Activated CD4-positive, alpha-beta T cell treated with anti-CD3 and anti-CD28 coated beads, Interleukin-2, amount 50 U/mL, for 24 hours (primary cell): ENCODE results near the gene GSK3A.
"Not testable (repeated sequence)": the region's sequence is repeated elsewhere in the genome, so short reads cannot be mapped to it uniquely, and the experiment has no call there.

Source experiments
- DNase-seq, 2 donors: peaks; one replicate each; pipeline ENCODE4 v3.0.0-alpha.2; 2020; ENCODE audit warnings: low read depth in 1 of 2, low spot score in 1 of 2

GSK3A gene

DNA sequence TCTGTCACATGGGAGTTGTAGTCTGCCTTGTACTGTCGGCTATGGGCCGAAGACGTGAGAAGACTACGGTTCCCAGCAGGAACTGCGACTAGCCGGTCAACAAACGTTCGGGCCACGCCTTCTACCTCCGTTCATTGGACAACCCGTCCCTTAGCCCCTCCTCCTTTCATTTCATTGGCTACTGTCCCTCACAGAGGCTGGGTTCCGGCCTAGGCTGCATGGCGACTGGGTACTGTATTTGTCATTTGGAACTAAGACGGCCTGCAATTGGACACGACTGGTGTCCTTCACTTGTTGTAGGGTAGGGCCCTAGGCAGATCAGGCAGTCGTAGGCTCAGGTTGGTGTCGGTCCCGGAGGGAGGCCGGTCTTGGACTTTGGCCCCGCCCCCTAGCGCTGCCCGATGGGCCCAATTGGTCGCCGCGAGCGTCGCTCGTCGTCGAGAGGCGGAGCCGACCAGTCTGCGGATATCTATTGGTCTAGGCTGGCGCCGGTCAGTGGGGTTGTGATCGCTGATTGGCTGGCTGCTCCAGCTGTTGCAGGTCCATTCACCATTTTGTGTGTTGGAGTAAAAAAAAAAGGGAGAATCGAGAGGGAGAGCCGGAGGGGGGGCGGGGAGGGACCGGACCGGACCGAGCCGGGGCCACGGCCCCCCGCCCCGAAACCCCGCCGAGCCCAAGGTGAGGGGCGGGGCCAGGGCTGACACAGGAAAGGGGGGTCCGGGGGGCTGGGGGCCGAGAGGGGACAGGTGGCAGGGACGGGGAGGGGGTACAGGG is 26.5 kb upstream of the GSK3A start, which contains the start of gene CIC:
Gene CIC (plus strand): TSS at position 549 of the 774 bp plus-strand sequence. CDS start 2,532 bp downstream, outside the sequence.
- peak; percentile 96 to 99 for DNase-seq

DNA sequence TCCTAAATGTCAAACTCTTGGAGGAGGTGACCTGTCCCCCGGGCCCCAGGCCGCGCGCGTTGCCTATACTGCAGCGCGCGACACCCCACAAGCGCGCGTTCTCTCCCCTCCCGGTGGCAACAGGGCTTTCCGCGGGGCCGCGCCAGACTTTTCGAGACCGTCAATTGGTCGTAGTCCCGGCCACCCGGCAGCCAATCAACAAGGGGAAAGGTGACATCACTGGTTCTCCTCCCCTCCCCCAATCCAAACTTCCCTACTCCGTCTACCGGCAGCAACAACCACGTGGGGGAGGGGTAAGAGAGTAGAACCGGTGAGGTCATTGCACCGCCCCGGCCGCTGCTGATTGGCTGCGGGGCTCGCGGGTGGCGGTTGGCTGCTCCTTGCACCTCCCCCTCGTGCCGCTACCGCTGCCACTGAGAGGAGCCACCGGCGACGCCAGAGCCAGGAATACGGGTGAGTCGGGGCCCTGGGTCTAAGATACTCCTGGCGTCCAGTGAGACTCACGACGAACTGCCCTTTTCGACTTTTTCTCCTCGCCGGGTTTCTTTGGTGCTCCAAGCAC is 25.8 kb upstream of the GSK3A start:
- DNase-seq, result peak in 1 of 2 donors; percentile 100

DNA sequence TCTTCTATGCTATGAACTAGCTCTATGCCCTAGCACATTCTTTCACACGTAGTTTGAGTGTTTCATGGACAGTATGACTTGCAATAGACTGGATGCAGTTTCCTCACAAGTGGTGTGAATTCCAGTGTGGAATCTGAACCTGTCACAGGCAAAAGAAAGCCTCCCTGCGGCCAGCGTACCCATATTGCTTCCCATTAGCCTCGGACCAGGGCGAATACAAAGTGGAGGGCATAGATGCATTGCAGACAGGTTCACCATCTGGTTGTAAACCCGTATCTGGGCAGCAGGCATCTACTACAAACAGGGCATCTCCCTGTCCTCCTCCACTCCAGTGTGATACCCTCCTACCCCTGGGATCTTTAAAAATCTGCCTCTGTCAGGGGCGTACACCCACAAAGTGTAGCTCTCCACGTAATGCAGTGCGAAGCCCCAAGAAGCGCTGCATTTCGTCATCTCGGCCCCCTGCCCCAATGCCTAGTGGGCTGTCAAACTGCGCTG is 25.3 kb upstream of the GSK3A start:
- no peak for DNase-seq

DNA sequence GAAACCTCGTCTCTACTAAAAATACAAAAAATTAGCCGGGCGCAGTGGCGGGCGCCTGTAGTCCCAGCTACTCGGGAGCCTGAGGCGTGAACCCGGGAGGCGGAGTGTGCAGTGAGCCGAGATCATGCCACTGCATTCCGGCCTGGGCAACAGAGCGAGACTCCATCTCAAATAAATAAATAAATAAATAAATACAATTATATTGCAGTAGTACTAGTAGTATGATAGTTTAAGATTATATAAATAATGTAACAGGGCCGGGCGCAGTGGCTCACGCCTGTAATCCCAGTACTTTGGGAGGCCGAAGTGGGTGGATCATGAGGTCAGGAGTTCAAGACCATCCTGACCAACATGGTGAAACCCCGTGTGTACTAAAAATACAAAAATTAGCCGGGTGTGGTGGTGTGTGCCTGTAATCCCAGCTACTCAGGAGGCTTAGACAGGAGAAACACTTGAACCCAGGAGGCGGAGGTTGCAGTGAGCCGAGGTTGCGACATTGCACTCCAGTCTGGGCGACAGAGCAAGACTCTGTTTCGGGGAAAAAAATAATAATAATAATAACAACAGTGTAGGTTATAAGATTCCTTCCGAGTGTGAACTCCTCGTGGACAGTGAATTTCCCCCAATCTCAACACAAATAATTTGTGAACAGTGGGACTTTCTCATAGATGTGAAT is 24.7 kb upstream of the GSK3A start:
- not testable (repeated sequence) for DNase-seq

DNA sequence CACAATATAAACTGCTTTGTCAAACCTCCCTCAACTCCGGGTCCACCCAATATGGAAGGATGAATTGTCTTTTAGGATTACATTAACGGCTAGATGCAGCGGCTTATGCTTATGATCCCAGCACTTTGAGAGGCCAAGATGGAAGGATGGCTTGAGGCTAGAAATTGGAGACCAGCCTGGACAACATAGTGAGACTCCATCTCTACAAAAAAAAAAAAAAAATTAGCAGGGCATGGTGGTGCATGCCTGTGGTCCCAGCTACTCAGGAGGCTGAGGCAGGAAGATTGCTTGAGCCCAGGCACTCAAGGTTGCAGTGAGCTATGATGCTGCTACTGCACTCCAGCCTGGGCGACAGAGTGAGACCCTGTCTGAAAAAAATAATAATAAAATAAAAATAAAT is 23.7 kb upstream of the GSK3A start:
- not testable (repeated sequence) for DNase-seq

DNA sequence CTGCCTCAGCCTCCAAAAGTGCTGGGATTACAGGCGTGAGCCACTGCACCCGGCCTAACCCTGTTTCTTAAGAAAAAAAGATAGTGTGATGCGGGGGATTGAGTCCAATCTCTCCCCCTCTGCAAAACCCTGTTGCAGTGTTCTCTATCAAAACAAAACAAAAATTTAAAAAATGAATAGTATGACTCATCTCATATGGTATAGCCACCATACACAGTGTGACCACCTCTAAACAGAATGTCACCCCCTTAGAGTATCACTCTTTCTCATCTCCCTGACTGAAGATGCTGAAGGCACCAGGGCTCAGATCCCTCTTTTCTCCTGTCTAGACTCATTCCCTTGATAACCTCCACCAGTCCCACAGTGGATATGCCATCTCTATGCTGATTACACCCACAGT is 19.4 kb upstream of the GSK3A start:
- no peak for DNase-seq

DNA sequence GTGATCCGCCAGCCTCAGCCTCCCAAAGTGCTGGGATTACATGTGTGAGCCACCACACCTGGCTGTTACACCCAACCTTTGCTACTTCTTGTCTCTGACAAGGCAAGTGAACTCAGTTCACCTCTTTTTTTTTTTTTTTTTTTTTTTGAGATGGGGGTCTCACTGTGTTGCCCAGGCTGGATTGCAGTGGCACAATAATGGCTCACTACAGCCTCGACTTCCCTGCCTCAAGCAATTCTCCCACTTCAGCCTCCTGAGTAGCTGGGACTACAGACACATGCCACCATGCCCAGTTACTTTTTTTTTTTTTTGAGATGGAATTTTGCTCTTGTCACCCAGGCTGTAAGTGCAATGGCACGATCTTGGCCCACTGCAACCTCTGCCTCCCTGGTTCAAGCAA is 15.4 kb upstream of the GSK3A start:
- not testable (repeated sequence) for DNase-seq

DNA sequence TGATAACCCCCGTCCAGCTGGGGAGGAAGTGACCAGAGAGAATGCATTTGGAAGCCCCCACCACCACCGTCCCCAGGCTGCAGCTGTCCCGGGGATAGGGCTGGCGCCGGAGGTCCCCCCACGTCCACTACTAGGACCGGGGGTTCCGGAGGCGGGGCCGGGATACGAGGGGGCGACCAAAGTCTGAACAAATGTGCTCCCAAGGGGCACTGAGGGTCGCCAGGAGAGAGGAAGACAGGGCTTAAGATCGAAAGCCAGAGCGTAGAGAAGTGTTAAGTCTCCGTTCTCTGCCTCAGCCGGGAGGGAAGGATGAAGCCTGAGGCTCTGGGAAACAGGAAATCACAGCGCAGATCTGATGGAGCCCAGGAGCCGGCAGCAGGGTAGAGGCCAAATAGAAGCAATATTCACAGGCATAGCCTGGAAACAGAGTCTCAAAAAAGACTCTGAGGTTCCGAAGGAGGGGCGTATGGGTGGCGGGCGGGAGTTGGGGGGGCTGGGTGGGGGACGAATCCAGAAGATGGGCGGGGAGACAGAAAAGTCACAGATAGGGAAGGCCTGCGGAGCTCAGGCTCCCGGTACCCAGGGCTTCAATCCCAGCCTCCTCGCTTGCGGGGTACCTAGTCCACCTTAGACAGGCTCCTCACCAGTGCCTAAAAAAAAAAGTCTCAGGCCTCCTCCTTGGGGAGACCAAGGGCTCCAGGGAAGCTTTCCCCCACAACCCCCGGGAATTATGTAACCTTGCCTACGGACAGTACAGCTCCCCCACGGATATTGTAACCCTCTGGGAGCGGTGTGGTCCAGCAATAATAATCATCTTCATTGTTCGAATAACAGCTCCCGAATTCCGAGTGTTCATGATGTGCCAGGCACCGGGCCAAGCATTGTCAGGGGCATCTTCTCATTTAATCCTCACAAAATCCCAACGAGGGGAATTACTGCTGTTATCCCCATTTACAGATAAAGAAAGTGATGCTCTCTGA is 13.7 kb upstream of the GSK3A start:
- no peak for DNase-seq

DNA sequence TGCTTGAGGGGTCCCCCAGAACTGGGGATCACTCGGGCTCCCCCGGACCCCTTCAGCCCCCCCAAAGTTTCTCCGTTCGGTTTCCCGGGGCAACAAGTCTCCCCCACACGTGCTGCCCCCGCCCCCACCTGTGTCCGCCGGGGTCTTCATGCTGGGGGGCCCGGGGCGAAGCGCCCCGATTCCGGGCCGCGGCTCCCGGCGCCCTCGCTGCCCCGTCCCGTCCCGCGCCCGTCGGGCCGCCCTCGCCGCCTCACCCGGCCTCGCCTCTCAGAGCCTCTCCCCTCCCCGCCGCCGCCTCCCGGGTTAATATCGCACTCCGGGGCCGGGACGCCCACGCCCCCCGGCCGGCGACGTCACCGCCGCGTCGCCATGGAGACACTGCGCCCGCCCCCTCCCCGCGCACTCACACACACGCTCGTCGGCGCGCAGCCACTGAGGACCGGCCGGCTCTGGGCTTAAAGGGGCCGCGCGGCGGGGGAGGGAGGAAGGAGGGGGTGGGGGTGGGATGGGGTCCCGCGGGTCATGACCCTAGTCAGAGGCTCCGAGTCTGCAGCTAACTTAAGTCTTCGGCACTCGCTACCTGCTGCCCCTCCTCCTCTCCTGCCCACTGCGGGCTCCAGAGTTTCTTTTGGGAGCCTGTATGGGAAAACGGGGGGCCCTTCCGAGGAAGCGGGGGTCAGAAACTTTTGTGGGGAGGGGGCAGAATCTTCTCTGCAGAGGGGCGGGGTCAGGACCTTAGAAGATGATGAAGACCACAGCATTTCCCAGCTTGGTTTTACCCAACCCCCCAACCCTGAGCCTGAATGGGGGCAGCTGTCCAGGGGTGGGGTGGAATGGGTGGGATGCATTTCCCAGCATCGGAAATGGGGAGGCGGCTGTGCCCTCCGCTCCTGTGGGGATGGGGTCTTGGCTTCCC is 12.7 kb upstream of the GSK3A start, which contains the start of gene ERF:
Gene ERF (minus strand): TSS at position 279 of the 916 bp plus-strand sequence. CDS start 129 bp downstream, at position 150.
- DNase-seq, result peak; percentile 86 to 95

DNA sequence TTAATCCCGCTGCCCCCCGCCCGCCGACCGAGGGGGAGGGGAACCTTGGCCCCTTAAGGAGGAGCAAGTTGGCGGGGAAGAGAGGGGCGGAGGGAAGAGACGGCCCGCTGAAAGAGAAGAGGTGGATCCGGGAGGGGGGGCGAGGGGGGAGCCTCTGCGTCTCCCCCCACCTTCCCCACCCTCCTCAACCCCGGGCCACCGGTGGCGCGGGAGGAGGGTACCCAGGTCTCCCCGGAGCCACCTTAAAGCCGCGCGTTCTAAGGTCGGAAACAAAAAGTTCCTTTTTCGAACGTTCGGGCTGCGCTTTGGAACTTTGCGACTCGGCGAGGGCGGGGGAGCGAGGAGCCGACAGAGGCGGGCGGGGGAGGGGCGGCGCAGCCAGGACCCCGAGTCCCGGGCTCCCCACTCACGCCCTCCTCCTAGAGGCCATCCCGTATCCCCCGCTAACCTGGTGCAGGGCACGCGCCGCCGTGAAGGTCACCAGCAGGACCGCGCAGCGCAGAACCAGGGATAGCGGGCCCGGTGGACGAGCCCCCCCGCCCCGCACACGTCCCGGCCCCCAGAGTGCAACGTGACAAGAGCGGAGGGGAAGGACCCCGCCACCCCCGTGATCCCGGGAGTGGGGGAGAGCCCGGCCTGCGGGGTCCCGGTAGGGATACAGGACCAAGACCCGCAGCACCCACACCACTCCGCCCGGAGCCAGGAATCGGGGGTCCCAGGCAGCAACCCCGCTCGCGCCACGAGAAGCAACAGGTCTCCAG is 11.9 kb upstream of the GSK3A start:
- DNase-seq, result peak; percentile 52 to 71

DNA sequence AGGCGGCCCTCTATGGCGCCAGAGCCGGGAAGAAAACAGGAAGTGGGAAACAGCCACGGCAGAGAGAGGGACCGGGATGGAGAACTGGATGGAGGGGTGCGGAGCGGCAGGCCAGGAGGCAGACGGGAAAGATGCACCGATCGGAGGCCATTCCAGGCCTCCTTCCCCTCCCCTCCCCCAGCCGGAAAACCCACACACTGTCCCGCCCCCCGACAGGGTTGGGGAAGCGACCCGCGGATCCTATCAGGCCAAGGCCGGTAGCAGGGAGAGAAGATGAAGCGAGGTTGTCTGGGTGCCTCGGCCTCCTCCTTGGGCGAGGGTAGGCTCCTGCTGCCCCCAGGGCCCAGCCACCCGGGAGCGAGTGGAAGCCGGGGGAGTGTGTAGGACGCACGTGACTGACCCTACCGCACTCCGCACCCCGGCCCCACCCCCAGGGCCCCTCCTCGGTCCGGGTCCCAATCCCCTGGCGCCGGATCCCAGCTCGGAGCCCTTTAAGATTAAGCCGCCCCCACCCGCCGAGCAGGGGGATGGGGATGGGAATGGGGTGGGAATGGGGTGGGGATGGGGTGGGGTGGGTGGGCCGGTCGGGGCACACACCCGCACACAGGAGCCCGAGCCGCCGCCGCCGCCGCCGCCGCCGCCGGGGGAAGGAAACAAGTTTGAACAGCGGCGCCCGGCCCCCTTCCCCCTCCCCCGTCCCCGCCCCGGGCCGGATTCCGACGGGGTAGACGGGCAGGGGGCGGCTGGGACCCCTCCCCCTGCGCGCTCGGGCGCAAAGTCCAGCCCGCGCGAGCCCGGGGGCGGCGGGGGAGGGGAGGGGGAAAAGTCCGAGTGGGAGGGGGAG is 11.1 kb upstream of the GSK3A start:
- no peak for DNase-seq

DNA sequence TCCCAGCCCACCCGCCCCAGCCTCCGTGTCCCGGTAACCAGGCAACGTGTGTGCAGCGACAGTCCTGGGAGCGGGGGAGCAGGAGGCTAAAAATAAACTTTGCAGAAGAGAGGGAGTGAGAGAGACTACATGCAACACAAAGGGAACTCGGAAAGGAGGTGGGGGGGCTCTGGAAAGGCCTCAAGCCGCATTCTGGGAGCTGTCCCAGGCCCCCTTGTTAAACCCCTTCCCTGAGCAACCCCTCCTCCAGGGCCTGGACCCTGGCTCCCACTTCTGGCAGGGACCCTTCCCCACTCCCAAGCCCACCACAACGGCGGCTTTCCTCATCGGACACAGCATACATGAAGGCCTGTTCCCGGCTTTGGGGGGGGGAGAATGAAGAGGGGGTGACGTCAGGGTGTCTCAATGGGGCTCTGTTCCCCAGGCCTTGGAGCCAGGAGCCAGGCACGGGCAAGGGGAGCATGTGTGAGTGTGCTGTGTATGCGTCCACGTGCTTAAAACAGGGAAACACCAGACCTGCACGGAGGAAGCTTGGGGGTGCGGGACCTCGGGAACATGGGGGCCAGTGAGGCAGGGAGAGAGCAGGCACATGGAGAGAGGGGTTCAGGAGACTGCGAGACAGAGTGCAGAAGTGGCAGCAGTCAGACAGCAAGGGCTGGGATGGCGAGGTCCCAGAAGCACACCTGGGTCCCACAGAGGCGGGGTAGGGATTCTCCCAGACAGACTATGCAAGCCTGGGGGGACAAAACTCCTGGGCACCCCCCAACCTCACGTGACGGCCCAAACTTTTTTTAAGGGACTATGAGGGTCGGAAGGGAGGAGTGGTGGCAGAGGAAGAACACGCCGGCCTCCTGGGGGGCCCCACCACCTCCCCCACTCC is 10.2 kb upstream of the GSK3A start:
- DNase-seq, result no peak

DNA sequence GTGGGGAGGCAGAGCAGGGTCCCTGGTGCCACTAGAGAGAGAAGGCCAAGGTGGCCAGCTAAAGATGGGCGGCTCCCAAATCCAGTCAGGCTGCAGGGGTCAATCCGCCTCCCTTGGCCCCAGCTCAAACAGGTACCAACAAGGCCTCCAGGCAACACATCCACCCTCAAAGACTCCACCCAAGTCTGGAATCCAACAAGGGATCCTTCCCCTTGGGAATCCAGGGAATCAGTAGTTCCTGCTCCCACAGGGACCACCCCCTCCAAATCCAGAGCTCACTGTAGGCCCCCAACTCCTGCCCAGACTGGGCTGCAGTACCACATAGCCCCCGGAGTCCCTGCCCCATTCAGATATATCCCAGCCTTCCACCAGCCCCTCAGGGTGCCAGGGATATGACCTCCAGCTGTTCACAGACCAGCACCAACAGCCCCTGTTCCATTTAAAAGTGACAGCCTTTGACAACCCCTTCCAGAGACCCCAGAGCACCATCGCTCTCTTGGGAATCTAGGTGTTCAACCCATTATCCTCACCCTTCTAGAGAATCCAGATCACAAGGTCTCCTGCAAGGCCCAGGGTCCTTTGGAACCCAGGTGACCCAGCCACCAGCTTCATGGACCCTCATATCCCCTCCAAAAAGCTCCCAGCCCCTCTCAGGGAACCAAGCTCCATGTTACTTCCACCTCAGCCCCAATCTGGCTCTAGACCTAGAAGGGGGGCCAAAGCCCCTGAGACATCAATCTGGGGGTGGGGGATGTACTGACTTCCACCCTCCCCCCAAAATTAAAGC is 9.4 kb upstream of the GSK3A start:
- no peak for DNase-seq

DNA sequence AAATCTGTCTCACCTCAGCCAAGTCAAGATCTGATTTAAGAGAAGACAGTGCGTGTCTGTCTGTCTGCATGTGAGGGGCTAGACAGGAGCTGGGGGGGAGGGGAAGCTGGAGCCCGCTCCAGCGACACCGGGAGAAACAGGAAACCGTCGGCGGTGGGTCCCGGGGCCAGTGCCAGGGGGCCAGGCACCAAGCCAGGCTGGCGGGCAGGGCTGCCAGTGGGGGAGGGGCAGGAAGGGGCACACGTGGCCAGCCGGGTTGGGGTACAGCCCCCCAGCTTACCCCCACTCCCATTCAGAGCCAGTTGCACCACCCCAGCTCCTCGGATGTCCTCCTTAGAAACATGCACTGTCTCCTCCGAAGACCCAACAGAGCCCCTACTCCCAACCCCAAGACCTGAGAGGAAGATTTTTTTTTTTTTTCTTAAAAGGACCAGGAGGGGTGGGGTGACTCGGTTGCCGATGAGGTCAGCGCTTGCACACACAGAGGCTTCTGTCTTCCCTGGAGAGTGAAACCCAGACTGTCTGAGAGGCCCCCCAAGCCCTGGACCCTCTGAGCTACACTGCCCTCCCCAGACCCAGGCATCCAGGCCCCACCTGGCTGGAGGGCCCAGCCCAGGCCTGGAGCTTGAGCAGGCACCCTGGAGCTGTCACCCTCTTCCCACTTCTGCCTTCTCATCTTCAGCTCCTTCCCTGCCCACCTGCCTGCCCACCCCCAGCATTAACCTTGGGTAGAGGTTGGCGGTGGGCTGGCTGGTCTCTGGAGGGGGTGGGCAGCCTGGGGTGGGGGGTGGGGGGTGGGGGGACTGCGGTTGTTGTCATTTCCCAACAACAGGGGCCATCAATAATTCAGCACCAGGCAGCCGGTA is 8.5 kb upstream of the GSK3A start:
- DNase-seq, result no peak

DNA sequence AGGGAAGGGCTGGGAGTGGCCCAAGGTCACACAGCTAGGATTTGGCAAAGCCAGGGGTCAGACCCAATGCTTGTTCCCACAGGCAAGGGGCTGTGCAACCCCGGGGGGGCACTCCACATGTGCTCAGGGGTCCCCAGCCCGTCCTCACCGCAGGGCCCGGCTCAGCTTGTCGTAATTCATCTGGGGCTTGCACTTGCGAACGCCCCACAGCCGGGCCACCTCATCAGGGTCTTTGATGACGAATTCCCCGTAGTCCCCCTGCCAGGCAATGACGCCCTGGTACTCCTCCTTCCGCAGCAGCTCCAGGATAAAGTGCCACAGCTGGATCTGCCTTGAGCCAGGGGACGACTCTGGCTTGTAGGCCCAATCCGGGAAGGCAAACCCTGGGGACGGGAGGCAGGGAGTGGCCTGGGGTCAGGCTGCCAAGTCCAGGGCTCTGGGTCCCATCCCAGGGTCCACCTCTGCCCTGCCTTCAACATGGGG is 7.8 kb upstream of the GSK3A start:
- no peak for DNase-seq
